ENCODE data around the gene NFKBIB. TPM values are rescaled to one million over a fixed set of nuclear protein-coding genes. Genes with fewer than 3 reads are reported as not detected.
A peak's percentile ranks its signal among the peaks of the same experiment; 100 is the strongest.

Gene NFKBIB
- total and polyA plus RNA-seq, 2 of the 8 experiments (the other 6 are each of a cell fraction or from before 2014, with no cell fraction given) = 37.3 to 44.1 TPM

GRCh38 chr19:38932425-38933179, 32.8 kb downstream of the NFKBIB start:
- Histone ChIP-seq H3K79me2 (ENCODE audit: control insufficient read depth in 1 of 2, insufficient read depth in 2 of 2, low read length in 2 of 2) (peaks cover 0 to 42% of the 10 kb centered on the region in 2 experiments; a peak in 2 of 4 replicates), H2BK120ac (replicated peaks; ENCODE audit: low read depth, low read length) (no peak overlapping the region), H3K18ac (ENCODE audit: extremely low read depth, low read length) (no peak overlapping the region), H2BK12ac (ENCODE audit: low read depth, low read length) (no peak overlapping the region), H3K14ac (ENCODE audit: insufficient read length) (no peak overlapping the region), H3K4me2 (ENCODE audit: insufficient read depth in 1 of 2, low read depth in 2 of 2, low read length in 2 of 2) (no peak overlapping the region; a peak in 1 of 4 replicates), H2AFZ (ENCODE audit: low read length) (no peak overlapping the region), H2BK20ac (ENCODE audit: low read length) (no peak overlapping the region), H2BK15ac (ENCODE audit: low read length) (no peak overlapping the region), H3K4me1 (replicated peaks in 1 of 4; ENCODE audit: control insufficient read depth in 3 of 4, insufficient read depth in 4 of 4, low read length in 3 of 4) (peaks cover 0 to 2% (median under 1%) of the 10 kb centered on the region in 4 experiments; a peak in 3 of 7 replicates), H4K5ac (ENCODE audit: insufficient read length, low read depth, low read length) (no peak overlapping the region), H4K20me1 (replicated peaks in 1 of 2; ENCODE audit: control insufficient read depth in 1 of 2, insufficient read depth in 2 of 2, low read length in 2 of 2) (no peaks in the 10 kb centered on the region), H3K23me2 (ENCODE audit: low read depth, low read length) (peaks cover 4% of the 10 kb centered on the region; the same call in 1 of the 2 replicates), H3K4me3 (ENCODE audit: extremely low read depth in 1 of 4, insufficient read depth in 2 of 4, low read depth in 3 of 4, low read length in 4 of 4) (no peak overlapping the region), H3K9me3 (ENCODE audit: insufficient read depth in 2 of 2, low read depth in 1 of 2, low read length in 1 of 2) (peaks cover 10 to 11% of the 10 kb centered on the region in 2 experiments), H3K23ac (ENCODE audit: insufficient read length) (no peak overlapping the region), H3K27me3 (replicated peaks in 1 of 4; ENCODE audit: control insufficient read depth in 3 of 4, extremely low read depth in 1 of 4, insufficient read depth in 3 of 4, low read length in 3 of 4) (no peaks in the 10 kb centered on the region), H3K27ac (ENCODE audit: low read depth, low read length) (no peak overlapping the region), H3K36me3 (ENCODE audit: control insufficient read depth in 2 of 4, insufficient read depth in 4 of 4, low read length in 3 of 4) (peaks cover 5 to 26% (median 14%) of the 10 kb centered on the region in 4 experiments; a peak in 5 of 8 replicates), H2BK5ac (ENCODE audit: low read depth, low read length) (no peak overlapping the region), H4K91ac (replicated peaks; ENCODE audit: insufficient read length, low read length) (no peak overlapping the region), H4K8ac (ENCODE audit: extremely low read depth, insufficient read depth, low read length) (no peak overlapping the region; the same call in 1 of the 2 replicates), H3K4ac (replicated peaks; ENCODE audit: insufficient read length, low read depth, low read length) (no peak overlapping the region), H3K9ac (replicated peaks in 1 of 4; ENCODE audit: extremely low read depth in 1 of 4, low read depth in 3 of 4, low read length in 3 of 4) (no peak overlapping the region), H3K79me1 (ENCODE audit: low read depth, low read length) (peaks cover 18% of the 10 kb centered on the region), H2AK5ac (ENCODE audit: low read depth, low read length) (no peak overlapping the region), H3K56ac (replicated peaks; ENCODE audit: insufficient read length, low read depth, low read length) (no peak overlapping the region)
- TF ChIP-seq TEAD4 (IDR thresholded peaks at IDR 0.05; ENCODE audit: low read depth, low read length) (no peak), RAD21 (IDR thresholded peaks at IDR 0.05 in 1 of 2, conservative IDR thresholded peaks at IDR 0.05 in 1 of 2; ENCODE audit: low read depth in 2 of 2, low read length in 2 of 2) (peak; percentile 25 to 49; a peak in 3 of 4 replicates)
- TF ChIP-seq, protein P1, sequence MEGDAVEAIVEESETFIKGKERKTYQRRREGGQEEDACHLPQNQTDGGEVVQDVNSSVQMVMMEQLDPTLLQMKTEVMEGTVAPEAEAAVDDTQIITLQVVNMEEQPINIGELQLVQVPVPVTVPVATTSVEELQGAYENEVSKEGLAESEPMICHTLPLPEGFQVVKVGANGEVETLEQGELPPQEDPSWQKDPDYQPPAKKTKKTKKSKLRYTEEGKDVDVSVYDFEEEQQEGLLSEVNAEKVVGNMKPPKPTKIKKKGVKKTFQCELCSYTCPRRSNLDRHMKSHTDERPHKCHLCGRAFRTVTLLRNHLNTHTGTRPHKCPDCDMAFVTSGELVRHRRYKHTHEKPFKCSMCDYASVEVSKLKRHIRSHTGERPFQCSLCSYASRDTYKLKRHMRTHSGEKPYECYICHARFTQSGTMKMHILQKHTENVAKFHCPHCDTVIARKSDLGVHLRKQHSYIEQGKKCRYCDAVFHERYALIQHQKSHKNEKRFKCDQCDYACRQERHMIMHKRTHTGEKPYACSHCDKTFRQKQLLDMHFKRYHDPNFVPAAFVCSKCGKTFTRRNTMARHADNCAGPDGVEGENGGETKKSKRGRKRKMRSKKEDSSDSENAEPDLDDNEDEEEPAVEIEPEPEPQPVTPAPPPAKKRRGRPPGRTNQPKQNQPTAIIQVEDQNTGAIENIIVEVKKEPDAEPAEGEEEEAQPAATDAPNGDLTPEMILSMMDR (IDR thresholded peaks at IDR 0.05; ENCODE audit: control extremely low read depth in 1 of 3, insufficient read depth in 1 of 3, low read depth in 1 of 3, low read length in 3 of 3) = peak; percentile 41 to 71 (median 59)
- POLR2A ChIA-PET (ENCODE audit: partially characterized antibody) = interaction anchor here (0.6 to 3.1 kb wide), 14 partner anchors 8 to 417 kb away, joined by 3 to 14 read pairs (median 4); partner anchors contain the start of genes CCER2, ECH1 and NFKBIB
- DNase-seq (ENCODE audit: low read depth in 1 of 2, low spot score in 2 of 2) = no peak
- CTCF ChIA-PET (ENCODE audit: partially characterized antibody) = interaction anchor here (0.6 to 9.8 kb wide), 20 partner anchors 14 to 440 kb away, joined by 3 to 120 read pairs (median 4); partner anchors contain the start of genes FBXO17, NFKBIB and SIRT2
- WGBS, 2 experiments (ENCODE audit: extremely low coverage in 1 of 2, insufficient coverage in 1 of 2, insufficient read length in 1 of 2, insufficient replicate concordance in 2 of 2, low coverage in 1 of 2, low lambda C conversion rate in 2 of 2, missing lambda C conversion rate in 1 of 2) = 94% methylated on average over 29 of the region's 29 CpGs; no CpG with 5 or more reads in 1 of the 2 experiments
- no peak for FAIRE-seq

Data from H1 (cell line).